ENCODE results near the gene MS4A15. TPM values are rescaled to one million over a fixed set of nuclear protein-coding genes. Genes with fewer than 3 reads are reported as not detected.

The MS4A15 gene
- total RNA-seq, 1 donor from 2014 or later: not detected

DNA sequence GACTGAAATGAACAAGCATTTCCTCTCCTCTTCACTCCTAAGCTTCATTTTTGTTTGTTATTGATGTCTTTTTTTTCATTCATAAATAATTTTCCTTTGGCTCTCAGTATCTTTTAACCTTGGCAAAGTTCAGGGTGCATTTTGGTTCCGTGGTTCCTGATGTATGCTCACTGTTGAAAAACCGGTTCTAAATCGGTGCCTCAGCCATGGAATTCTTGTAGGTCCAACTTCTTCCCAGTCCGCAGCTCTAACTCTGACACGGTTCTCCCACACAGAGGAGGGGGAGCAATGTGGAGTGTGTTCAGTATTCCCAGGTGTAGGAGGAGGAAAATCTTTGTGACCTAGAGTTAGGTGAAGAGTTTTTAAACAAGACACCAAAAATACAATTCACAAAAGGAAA is 12.6 kb upstream of the MS4A15 start:
- H3K4me3 ChIP-seq (ENCODE audit: low read depth, low read length): no peak overlapping the region
- no peaks in the 10 kb centered on the region for H3K36me3 ChIP-seq (ENCODE audit: control insufficient read depth, insufficient read depth, low read length)
- TF ChIP-seq, protein P1, sequence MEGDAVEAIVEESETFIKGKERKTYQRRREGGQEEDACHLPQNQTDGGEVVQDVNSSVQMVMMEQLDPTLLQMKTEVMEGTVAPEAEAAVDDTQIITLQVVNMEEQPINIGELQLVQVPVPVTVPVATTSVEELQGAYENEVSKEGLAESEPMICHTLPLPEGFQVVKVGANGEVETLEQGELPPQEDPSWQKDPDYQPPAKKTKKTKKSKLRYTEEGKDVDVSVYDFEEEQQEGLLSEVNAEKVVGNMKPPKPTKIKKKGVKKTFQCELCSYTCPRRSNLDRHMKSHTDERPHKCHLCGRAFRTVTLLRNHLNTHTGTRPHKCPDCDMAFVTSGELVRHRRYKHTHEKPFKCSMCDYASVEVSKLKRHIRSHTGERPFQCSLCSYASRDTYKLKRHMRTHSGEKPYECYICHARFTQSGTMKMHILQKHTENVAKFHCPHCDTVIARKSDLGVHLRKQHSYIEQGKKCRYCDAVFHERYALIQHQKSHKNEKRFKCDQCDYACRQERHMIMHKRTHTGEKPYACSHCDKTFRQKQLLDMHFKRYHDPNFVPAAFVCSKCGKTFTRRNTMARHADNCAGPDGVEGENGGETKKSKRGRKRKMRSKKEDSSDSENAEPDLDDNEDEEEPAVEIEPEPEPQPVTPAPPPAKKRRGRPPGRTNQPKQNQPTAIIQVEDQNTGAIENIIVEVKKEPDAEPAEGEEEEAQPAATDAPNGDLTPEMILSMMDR (IDR thresholded peaks at IDR 0.05; ENCODE audit: insufficient read depth, low read length, severe bottlenecking): no peak
- no peaks in the 10 kb centered on the region for H3K27me3 ChIP-seq (ENCODE audit: control insufficient read depth, insufficient read depth, low read length)
- DNase-seq (ENCODE audit: low read depth) (no peak), FAIRE-seq (no peak)

DNA sequence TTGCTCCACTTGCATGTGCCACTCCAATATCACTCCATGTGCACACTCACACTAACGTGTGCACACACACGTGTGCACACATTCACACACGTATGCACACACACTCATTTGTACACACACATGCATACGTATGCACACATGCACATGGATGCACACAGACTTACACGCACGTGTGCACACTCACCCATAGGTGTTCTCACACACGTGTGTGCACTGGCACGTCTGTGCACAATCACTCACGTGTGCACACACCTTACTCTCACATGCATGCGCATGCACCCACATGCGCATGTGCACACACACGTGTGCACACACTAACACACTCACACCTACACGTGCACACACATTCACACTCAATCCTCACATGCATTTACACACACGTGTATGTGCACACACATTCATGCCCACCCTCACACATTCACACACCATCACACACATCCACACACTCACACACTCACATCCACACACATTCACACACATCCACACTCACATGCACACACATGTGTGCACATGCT is 9.3 kb upstream of the MS4A15 start:
- no peaks in the 10 kb centered on the region for H3K36me3 ChIP-seq (ENCODE audit: control insufficient read depth, insufficient read depth, low read length)
- H3K27me3 ChIP-seq (ENCODE audit: control insufficient read depth, insufficient read depth, low read length): no peaks in the 10 kb centered on the region
- H3K4me3 ChIP-seq (ENCODE audit: low read depth, low read length): no peak overlapping the region
- DNase-seq (ENCODE audit: low read depth): no peak
- TF ChIP-seq, protein P1 (IDR thresholded peaks at IDR 0.05; ENCODE audit: insufficient read depth, low read length, severe bottlenecking): no peak
- peak; percentile 100 for FAIRE-seq

DNA sequence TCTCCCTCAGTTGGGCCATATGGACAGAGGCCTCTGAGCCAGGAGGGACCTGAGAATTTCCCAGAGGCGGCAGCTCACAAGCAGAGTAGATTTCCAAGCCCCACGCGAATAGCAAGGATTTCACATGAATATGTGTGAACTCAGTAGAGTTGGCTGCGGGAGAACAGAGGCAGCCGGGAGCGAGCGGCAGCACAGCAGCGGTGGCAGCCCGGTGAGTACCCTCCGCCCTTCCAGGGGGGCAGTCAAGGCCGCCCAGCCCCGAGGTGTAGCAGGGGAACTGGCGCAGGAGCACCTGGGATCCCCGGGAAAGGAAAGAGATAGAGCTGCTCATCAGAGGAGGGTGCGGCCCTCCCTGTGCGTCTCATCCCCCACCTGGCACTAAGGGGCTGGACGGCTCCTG is 8.4 kb upstream of the MS4A15 start:
- DNase-seq (ENCODE audit: low read depth) (no peak), FAIRE-seq (no peak)
- no peaks in the 10 kb centered on the region for H3K27me3 ChIP-seq (ENCODE audit: control insufficient read depth, insufficient read depth, low read length)
- H3K36me3 ChIP-seq (ENCODE audit: control insufficient read depth, insufficient read depth, low read length): no peaks in the 10 kb centered on the region
- TF ChIP-seq, protein P1 (IDR thresholded peaks at IDR 0.05; ENCODE audit: insufficient read depth, low read length, severe bottlenecking): no peak
- no peak overlapping the region for H3K4me3 ChIP-seq (ENCODE audit: low read depth, low read length)

DNA sequence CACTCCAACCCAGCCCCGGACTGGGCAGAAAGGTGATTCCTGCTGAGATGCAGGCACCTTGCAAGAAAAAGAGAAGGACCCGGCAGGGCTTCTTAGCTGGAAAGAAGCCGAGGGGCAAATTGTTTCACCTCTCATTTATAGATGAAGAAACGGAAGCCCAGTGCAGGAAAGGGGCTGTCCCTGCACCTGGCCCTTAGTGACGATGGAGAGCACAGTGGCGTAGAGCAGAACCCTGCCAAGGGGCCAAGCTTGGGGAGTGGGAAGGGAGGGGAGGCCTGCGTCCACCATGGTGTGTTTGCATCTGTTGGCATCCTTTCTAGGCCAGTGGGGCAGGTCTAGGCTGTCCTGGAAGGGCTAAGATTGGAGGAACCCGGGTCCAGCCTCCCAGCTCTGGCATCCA is 7.8 kb upstream of the MS4A15 start:
- H3K4me3 ChIP-seq (ENCODE audit: low read depth, low read length): no peak overlapping the region
- TF ChIP-seq, protein P1 (IDR thresholded peaks at IDR 0.05; ENCODE audit: insufficient read depth, low read length, severe bottlenecking): no peak
- DNase-seq (ENCODE audit: low read depth): no peak
- H3K27me3 ChIP-seq (ENCODE audit: control insufficient read depth, insufficient read depth, low read length): no peaks in the 10 kb centered on the region
- FAIRE-seq: no peak
- H3K36me3 ChIP-seq (ENCODE audit: control insufficient read depth, insufficient read depth, low read length): no peaks in the 10 kb centered on the region

DNA sequence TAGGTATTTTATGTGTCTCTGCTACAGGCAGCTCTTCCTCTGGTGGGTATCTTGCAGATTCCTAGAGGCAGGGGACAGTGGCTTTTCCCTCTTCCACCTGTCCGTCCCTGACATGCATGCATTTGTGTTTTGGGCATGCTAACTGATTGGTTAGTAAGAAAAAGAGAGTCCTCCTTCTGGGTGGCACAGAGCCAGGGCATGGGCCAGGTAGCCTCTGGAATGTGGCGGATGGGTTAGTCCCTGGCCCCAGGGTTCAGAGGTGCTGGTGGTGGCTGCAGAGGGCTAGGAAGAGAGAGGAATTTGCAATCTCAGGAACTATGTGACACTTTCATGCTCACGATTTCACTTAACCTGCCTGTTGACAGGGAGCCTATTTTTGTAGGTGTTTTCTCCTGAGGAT is 5.8 kb upstream of the MS4A15 start:
- Histone ChIP-seq H3K4me3 (ENCODE audit: low read depth, low read length) (no peak overlapping the region), H3K27me3 (ENCODE audit: control insufficient read depth, insufficient read depth, low read length) (no peaks in the 10 kb centered on the region), H3K36me3 (ENCODE audit: control insufficient read depth, insufficient read depth, low read length) (no peaks in the 10 kb centered on the region)
- DNase-seq (ENCODE audit: low read depth) (no peak), FAIRE-seq (no peak)
- TF ChIP-seq, protein P1 (IDR thresholded peaks at IDR 0.05; ENCODE audit: insufficient read depth, low read length, severe bottlenecking): no peak

DNA sequence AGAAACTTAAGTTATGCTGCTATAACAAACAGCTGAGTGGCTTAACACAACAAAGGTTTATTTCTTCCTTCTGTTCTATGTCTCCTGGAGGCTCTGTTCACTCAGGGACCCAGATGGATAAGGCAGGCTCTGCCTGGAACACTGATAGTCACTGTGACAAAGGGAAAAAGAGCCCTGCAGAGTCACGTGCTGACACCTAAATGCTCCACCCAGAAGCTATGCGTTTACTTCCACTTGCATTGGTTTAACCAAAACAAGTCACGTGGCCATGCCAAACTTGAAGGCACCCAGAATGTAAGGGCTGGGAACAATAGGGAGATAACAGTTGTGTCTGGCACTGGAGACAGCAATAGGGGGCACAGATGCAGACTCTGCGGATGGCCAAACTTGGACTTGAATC is 3.4 kb upstream of the MS4A15 start:
- no peak overlapping the region for H3K4me3 ChIP-seq (ENCODE audit: low read depth, low read length)
- H3K27me3 ChIP-seq (ENCODE audit: control insufficient read depth, insufficient read depth, low read length): no peaks in the 10 kb centered on the region
- DNase-seq (ENCODE audit: low read depth) (no peak), FAIRE-seq (no peak)
- no peaks in the 10 kb centered on the region for H3K36me3 ChIP-seq (ENCODE audit: control insufficient read depth, insufficient read depth, low read length)
- TF ChIP-seq, protein P1 (IDR thresholded peaks at IDR 0.05; ENCODE audit: insufficient read depth, low read length, severe bottlenecking): no peak

Data from bronchial epithelial cell (primary cell).